HG03066 (cell line): Measurements from ENCODE around the gene TUNAR.
"Not testable (repeated sequence)": the region's sequence is repeated elsewhere in the genome, so short reads cannot be mapped to it uniquely, and the experiment has no call there.

Experiments
- ATAC-seq: cut with Tn5 transposase; IDR thresholded peaks from one replicate; pipeline ENCODE4 v1.9.1; 2021; ENCODE audit warnings: low read depth; ENCODE audit not compliant: unreplicated experiment

Gene TUNAR

DNA sequence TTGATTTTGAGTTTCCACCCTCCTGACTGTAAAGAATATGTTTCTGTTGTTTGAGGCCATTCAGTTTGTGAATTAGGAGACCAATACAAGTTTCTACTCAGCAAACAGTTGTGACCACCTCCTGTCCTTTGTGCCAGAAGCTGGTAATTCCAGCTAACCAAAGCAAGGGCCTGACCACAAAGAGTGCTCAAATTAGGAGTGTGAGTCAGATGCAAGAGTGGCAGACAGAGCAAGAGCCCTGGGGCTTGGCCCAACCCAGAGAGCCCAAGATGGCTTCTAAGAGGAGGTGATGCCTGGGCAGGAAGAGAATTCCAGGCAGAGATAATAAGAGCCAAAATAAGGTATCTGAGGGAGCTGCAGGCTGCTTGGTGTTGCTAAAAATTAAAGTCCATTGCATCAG lies 84.8 kb downstream of the TUNAR start:
- no peak for ATAC-seq

DNA sequence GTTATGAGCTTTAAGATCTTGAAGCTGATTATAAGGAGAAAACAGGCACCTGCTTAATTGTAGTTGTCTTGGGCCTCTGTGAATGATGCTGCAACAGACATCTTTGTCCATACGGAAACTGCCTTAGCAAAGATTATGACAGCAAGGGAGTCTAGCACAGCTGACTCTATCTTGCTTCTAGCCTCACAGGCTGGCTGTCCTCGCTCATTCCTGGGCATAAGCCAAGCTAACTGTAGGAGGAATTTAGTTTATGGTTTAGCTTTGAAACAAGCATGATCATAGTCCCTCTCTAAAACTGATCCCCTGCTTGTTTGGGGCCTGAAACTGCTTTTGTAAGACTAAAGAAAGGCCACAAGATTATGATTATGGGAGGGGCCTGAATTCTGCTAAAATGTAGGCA lies 88.3 kb downstream of the TUNAR start:
- ATAC-seq, result no peak

DNA sequence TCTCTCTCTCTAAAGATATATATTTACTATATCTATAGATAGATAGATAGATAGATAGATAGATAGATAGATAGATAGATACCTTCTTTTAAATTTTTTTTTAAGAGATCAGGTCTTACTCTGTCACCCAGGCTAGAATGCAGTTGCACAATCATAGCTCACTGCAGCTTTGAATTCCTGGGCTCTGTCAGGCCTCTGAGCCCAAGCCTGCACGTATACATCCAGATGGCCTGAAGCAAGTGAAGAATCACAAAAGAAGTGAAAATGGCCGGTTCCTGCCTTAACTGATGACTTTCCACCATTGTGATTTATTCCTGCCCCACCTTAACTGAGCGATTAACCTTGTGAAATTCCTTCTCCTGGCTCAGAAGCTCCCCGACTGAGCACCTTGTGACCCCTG lies 91.4 kb downstream of the TUNAR start:
- not testable (repeated sequence) for ATAC-seq
